AG04450 (cell line): ENCODE measurements around the gene MEIS2. TPM values are rescaled to one million over a fixed set of nuclear protein-coding genes. Genes with fewer than 3 reads are reported as not detected.

Source experiments
- CTCF ChIA-PET: fragments of 300-600, 350-600 bp; formaldehyde crosslinking; extraction: SDS; loops from one replicate; lab custom pipeline; 2022; ENCODE audit warnings: antibody characterized with exemption, inconsistent platforms; lab: Charles Lee
- POLR2A ChIA-PET: fragments of 350-600 bp; formaldehyde crosslinking; extraction: SDS; loops from one replicate; lab custom pipeline; 2021; ENCODE audit warnings: antibody characterized with exemption, inconsistent platforms; lab: Yijun Ruan, JAX
- DNase-seq: peaks from one replicate; pipeline ENCODE4 v3.0.0-alpha.2; 2011; ENCODE audit warnings: low read depth, low spot score
- H3K27ac ChIP-seq: one replicate; pipeline ENCODE4 v1.5.1; 2012; ENCODE audit warnings: low read depth, low read length, control low read depth
- H3K27me3 ChIP-seq: one replicate; pipeline ENCODE4 v1.6.0; 2012; ENCODE audit warnings: low read length; ENCODE audit not compliant: control insufficient read depth, insufficient read depth
- H3K4me3 ChIP-seq: 2 replicates; pipeline ENCODE4 v1.5.1; 2011; ENCODE audit warnings: mild to moderate bottlenecking, low read depth, low read length, control low read depth
- H3K9me3 ChIP-seq: 2 replicates; pipeline ENCODE4 v1.5.1; 2012; ENCODE audit warnings: low read length; ENCODE audit not compliant: control insufficient read depth, insufficient read depth
- polyA plus RNA-seq: library from polyadenylated mRNA; depleted of rRNA; stranded (reverse); fragments of >200 nt; gene quantifications from 2 replicates; pipeline ENCODE4 v1.2.3, GENCODE V29; 2011
- TF ChIP-seq, protein P1 (sequence below): IDR thresholded peaks from 2 replicates; pipeline ENCODE4 v1.5.1; 2011; ENCODE audit warnings: low read depth, low read length, control low read depth, inconsistent platforms

Gene MEIS2
- polyA plus RNA-seq, 1 experiment = 31.7 TPM

DNA sequence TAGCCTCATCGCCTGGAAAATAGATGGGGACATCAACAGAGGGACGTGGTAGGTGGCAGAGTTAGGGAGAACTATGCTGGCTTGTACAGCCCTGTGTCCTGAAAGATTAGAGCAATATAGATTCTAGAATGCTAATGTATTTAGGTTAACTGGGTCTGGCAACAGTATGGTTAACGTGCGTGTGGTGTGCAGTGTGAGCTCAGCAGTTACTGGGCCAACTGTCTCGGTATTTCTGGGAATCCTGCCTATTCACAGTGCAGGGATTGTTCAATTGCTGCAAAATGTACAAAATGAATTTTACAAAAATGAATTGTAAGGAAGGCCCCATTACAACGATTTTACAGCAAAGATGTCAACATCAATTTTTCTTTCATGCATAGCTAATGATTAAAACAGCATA is 20.6 kb downstream of the MEIS2 start:
- ChIA-PET POLR2A (no interaction called here), CTCF (no interaction called here)
- Histone ChIP-seq H3K4me3 (no peak overlapping the region), H3K27me3 (no peaks in the 10 kb centered on the region), H3K27ac (no peak overlapping the region), H3K9me3 (no peaks in the 10 kb centered on the region)
- DNase-seq = no peak
- TF ChIP-seq, protein P1, sequence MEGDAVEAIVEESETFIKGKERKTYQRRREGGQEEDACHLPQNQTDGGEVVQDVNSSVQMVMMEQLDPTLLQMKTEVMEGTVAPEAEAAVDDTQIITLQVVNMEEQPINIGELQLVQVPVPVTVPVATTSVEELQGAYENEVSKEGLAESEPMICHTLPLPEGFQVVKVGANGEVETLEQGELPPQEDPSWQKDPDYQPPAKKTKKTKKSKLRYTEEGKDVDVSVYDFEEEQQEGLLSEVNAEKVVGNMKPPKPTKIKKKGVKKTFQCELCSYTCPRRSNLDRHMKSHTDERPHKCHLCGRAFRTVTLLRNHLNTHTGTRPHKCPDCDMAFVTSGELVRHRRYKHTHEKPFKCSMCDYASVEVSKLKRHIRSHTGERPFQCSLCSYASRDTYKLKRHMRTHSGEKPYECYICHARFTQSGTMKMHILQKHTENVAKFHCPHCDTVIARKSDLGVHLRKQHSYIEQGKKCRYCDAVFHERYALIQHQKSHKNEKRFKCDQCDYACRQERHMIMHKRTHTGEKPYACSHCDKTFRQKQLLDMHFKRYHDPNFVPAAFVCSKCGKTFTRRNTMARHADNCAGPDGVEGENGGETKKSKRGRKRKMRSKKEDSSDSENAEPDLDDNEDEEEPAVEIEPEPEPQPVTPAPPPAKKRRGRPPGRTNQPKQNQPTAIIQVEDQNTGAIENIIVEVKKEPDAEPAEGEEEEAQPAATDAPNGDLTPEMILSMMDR = no peak

DNA sequence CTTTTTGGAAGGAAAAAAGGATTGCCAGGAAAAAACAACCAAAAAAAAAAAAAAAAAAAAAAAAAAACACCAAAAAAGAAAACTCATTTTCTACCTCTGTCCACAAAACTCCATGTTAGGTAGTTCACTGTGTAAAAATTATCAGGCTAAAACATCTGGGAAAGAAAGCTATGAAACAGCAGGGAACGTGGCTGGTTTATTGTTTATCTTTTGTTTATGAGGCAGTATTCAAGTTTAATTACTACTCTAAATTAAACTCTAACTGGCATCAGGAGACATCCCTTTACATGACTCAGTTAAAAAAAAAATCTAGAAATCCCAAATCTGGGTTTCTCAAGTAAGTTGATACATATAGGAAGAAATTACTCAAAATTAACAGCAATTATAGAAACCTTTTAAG is 21.8 kb downstream of the MEIS2 start:
- no peaks in the 10 kb centered on the region for H3K9me3 ChIP-seq
- POLR2A ChIA-PET = no interaction called here
- no peak for DNase-seq
- CTCF ChIA-PET = interaction anchor here (0.7 kb wide), 1 partner anchor 234 kb away, joined by 5 read pairs; no protein-coding TSS in a partner anchor
- TF ChIP-seq, protein P1 = no peak
- no peak overlapping the region for H3K4me3 ChIP-seq
- no peak overlapping the region for H3K27ac ChIP-seq
- H3K27me3 ChIP-seq = no peaks in the 10 kb centered on the region

- CTCF ChIA-PET = no interaction called here
- POLR2A ChIA-PET = no interaction called here
These were observed 22.6 kb downstream of the MEIS2 start for GRCh38 chr15:37077623-37078351.

GRCh38 chr15:37076543-37076942 is 23.8 kb downstream of the MEIS2 start:
- no peaks in the 10 kb centered on the region for H3K9me3 ChIP-seq
- CTCF ChIA-PET = no interaction called here
- no peaks in the 10 kb centered on the region for H3K27me3 ChIP-seq
- DNase-seq = no peak
- no peak overlapping the region for H3K27ac ChIP-seq
- TF ChIP-seq, protein P1 = no peak
- H3K4me3 ChIP-seq = no peak overlapping the region
- POLR2A ChIA-PET = no interaction called here

More at GRCh38 chr15:37077623-37078351, 22.6 kb downstream of the MEIS2 start:
- TF ChIP-seq, protein P1 = no peak
- H3K9me3 ChIP-seq = no peaks in the 10 kb centered on the region
- no peak overlapping the region for H3K4me3 ChIP-seq
- DNase-seq = no peak
- no peak overlapping the region for H3K27ac ChIP-seq
- no peaks in the 10 kb centered on the region for H3K27me3 ChIP-seq

- ChIA-PET CTCF (no interaction called here), POLR2A (no interaction called here)
- TF ChIP-seq, protein P1 = no peak
- Histone ChIP-seq H3K4me3 (no peak overlapping the region), H3K9me3 (no peaks in the 10 kb centered on the region), H3K27me3 (no peaks in the 10 kb centered on the region), H3K27ac (no peak overlapping the region)
- DNase-seq = no peak
These were observed 24.6 kb downstream of the MEIS2 start for GRCh38 chr15:37075777-37076176.
